ENCODE results near the gene SMG6.

SMG6 gene

GRCh38 chr17:2076087-2076984 is 227.2 kb downstream of the SMG6 start:
- no peak for DNase-seq (ENCODE audit: low read depth)

DNA sequence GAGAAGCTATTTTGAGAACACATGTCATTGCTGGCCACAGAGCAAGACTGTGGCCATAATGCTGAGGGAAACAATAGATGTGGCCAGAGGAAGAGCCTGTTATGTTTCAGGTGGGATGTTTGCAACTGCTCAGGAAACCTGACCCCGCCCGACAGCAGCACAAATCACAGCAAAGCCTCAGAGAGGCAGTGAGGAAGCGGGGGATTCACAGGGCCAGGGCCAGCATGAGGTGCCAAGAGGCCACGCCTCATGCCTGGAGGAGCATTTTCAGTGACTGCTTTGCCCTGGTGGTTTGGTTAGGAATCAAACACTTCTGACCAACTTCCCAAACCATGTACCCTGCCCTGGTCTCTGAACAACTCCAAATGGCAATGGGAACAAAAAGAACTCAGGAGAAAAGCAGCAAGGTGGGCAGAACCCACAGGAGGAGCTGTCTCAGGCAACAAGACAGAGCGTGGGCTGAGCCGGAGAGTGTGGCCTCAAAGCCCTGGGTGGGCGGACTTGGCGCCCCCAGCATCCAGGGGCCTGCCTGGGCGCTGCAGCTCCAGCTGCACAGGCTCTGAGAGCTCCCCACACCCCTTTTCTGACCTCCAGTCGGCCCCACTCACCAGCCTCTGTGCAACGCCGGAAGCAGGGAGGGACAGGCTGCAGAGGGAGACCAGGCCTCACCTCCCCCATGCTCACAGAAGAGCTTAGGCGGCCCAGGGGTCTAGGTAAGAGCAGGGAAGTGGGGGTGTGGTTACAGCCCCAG is 228.1 kb downstream of the SMG6 start:
- DNase-seq (ENCODE audit: low read depth): no peak

- no peak for DNase-seq (ENCODE audit: low read depth)
These were observed 228.7 kb downstream of the SMG6 start for GRCh38 chr17:2074919-2075318.

GRCh38 chr17:2071455-2072281 is 231.9 kb downstream of the SMG6 start:
- DNase-seq (ENCODE audit: low read depth): no peak

- no peak for DNase-seq (ENCODE audit: low read depth)
These were observed 232.6 kb downstream of the SMG6 start for GRCh38 chr17:2071024-2071385.

- no peak for DNase-seq (ENCODE audit: low read depth)
These were observed 233.2 kb downstream of the SMG6 start for GRCh38 chr17:2070241-2071023.

DNA sequence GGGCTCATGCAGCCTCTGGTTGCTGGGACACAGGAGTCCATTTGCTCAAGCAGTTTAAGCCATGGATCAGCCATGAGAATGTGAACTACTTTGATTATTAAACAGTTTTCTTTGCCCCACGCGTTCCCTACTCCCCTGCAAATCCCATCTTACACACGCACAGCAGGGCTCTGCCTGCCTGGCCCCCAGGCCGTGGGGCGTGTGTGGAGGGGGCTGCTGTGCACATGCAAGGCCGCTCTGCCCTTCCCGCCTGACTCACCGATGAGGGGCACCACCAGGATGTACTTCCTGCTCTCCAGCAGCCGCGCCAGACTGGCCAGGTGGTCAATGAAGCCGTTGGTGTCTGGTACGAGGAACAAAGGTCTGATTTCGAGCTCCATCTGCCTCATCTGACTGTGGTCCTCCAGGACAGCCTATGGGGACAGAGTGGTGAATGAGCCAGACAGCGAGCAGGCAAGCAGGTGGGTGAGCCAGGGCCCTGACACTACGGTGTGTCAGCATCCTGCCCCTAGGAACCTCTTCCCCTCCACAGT is 235.0 kb downstream of the SMG6 start:
- no peak for DNase-seq (ENCODE audit: low read depth)

GRCh38 chr17:2068031-2068518 is 235.5 kb downstream of the SMG6 start:
- DNase-seq (ENCODE audit: low read depth): no peak

- DNase-seq (ENCODE audit: low read depth): no peak
These were observed 236.0 kb downstream of the SMG6 start for GRCh38 chr17:2067608-2068024.

GRCh38 chr17:2067048-2067561 is 236.5 kb downstream of the SMG6 start:
- DNase-seq (ENCODE audit: low read depth): no peak

DNA sequence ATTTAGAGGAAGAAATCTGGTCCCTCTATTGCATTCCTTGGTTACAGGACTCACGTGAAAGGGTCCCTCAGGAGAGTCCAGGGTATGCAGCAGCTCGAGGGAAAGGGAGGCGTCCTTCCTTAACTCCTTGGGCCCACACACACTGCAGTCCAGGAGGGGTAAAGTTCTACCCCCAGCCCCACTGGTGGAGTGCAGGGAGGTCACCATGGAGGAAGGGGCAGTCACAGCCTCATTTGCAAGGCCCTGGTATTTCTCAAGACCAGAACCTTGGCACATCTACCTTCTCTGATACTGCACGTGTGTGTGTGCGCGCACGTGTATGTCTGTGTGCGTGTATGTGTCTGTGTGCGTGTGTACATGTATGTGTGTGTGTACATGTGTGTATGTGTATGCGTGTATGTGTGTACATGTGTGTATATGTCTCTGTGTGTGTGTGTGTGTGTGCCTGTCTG is 237.6 kb downstream of the SMG6 start:
- DNase-seq (ENCODE audit: low read depth): no peak

GRCh38 chr17:2064980-2065785 is 238.4 kb downstream of the SMG6 start:
- no peak for DNase-seq (ENCODE audit: low read depth)

DNA sequence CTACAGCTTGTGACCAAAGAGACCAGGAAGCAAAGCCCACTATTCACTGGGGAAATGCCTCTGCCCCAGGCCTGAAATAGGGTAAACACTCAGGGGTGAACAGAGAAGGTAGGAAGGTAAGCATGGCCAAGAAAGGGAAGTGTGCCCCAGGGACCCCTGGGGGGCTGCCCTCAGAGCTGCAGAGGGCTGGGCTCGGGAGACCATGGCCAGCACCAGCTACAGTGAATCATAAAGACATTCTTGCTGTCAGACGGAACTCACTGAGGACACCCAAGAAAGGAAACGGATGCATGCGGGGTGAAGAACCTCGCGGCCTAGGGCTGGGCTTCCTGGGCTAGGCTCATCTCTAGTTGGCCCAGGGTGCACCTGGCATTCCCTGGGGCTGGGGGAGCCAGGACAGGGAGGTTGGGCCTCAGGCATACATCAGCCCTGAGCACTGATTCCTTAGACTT is 239.0 kb downstream of the SMG6 start:
- DNase-seq (ENCODE audit: low read depth): no peak

DNA sequence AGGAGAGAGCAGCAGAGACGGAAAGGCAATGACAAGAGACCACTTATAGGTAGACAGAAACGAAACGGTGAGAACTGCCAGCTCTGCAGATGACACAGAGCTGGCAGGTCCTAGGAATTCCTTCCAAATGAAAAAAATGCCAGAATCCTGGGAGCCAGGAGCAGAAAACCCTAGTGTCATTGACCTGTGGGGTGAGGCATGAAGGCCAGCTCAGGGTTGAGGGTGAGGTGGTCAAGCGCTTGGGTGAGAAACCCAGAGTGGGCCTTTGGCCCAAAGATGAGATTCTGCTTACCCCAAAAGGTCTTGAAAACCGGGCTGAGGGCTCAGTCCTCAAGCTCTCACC is 239.5 kb downstream of the SMG6 start:
- no peak for DNase-seq (ENCODE audit: low read depth)

- no peak for DNase-seq (ENCODE audit: low read depth)
These were observed 240.1 kb downstream of the SMG6 start for GRCh38 chr17:2063261-2064146.

DNA sequence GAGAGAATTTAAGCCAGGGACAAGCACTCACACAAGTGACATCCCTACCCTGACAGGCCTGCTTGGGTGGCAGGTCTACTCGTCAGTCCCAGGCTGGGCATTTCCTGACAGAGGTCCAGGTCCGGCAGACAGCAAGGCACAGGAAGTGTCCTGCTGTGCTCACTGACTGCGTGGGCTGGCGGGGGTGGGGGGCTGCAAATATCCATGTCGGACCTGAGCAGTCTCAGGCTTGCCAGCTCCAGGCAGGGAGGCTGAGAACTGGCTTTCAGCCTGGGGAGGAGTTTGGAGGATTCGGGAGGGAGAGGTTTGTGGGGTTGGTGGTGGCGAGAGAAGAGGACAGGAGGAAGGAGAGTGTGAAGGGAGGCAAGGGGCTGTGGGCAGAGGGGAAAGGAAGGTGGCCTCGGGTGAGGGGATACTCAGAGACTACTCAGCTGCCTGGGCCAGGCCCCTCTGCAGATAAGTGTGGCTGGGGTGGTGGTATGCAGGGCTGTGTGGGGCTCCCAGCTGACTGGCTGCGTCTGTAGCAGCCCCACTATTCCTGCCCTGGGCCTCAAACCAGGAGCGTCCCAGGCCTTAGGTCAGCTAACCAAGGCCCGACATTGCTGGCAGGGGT is 240.9 kb downstream of the SMG6 start:
- no peak for DNase-seq (ENCODE audit: low read depth)

DNA sequence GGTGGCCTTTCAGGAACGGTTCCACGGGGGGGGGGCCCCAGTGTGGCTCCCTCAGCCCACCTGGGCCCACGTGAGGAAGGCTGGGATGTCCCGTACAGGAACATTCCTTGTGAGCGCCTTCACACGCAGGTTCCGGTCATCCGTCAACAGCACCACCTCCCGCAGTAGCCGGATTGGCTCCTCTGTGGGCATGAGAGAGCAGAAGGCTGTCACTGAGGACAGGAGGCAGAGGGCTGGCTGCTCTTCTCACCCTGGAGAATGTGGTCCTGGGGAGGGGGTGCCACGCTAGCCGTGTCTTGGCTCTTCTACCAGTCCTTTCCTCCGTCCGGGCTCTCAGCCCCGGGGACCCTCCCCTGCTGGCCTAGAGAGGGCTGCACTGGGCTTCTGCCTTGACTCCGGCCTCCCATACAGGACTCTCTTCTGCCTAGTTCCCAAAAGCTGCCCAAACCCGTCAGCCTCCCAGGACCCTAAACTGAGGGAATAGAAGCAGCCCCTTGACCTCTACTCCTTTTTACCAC is 242.1 kb downstream of the SMG6 start:
- no peak for DNase-seq (ENCODE audit: low read depth)

DNA sequence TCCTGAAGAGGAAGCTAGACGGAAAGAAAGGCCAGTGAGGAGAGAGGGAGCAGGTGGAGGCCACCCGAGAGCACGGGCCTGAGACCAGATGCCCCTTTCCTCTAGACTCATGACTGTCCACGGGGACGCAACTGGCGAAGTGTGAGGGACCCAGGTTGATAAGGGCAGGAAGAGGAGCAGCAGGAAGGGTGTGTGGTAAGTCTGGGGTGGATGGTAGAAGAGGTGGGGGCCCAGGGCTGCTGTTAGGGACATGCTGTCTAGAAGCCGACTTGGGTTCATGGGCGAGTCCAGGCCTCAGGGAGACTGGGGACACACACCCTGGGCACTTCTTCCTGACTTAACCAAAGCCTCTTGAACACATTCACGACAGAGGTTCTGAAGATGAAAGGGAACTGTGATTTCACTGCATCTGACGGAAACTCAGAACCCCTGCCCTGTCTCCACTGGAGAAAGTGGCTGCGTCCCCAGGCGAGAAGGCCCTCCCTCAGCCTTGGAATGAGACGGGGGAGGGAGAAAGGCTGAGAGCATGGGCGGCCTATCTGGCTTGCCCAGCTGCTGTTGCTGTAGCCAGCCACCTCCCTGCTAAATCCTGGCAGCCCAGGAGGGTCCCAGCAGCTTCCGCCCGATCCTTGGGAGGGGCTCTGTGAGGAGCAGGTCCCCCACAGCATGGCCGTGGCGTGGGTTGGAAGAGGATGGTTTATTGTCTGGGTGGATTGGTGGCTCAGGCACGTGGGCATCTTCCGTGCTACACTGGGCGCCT is 242.7 kb downstream of the SMG6 start:
- DNase-seq (ENCODE audit: low read depth): no peak
